Ovary (tissue), 3 donors: ENCODE data around the gene ADAMTS10.

Experiments used
- CTCF ChIP-seq, 3 donors: fragments of 450-650 bp in 2 of 3; fragments of 200-600 bp in 1 of 3; IDR thresholded peaks; one replicate each; pipeline versions ENCODE4 v1.5.1 to v1.8.0; 2016 to 2022; ENCODE audit warnings: antibody characterized with exemption in 3 of 3, mild to moderate bottlenecking in 1 of 3
- EP300 ChIP-seq: sonication (generic); formaldehyde crosslinking; IDR thresholded peaks from one replicate; pipeline ENCODE4 v1.6.1; 2017; ENCODE audit warnings: antibody characterized with exemption
- POLR2A ChIP-seq: fragments of 450-650 bp; IDR thresholded peaks from one replicate; pipeline ENCODE4 v1.6.1; 2017; ENCODE audit warnings: antibody characterized with exemption, mild to moderate bottlenecking, moderate library complexity
- donor health status: DM: no; HTN: no; CAD: no.

GRCh38 chr19:8561075-8561764 lies 49.3 kb downstream of the ADAMTS10 start:
- TF ChIP-seq CTCF (IDR thresholded peaks at IDR 0.05), result no peak
- no peak for TF ChIP-seq EP300
- TF ChIP-seq POLR2A, result no peak
